Lung microvascular endothelial cell (primary cell): ENCODE results near the gene DYNAP. TPM values are rescaled to one million over a fixed set of nuclear protein-coding genes. Genes with fewer than 3 reads are reported as not detected.
A peak's percentile ranks its signal among the peaks of the same experiment; 100 is the strongest.

ENCODE experiments used
- DNase-seq, 2 donors: peaks; one replicate each; pipeline versions ENCODE4 v3.0.0 to v3.0.0-alpha.2; 2010; ENCODE audit warnings: low read depth in 2 of 2
- total RNA-seq: library from RNA; depleted of rRNA; stranded (reverse); fragments of >200 nt; gene quantifications from 2 replicates; pipeline ENCODE4 v1.2.1, GENCODE V29; 2014

The DYNAP gene
- total RNA-seq, 1 donor from 2014 or later = not detected

DNA sequence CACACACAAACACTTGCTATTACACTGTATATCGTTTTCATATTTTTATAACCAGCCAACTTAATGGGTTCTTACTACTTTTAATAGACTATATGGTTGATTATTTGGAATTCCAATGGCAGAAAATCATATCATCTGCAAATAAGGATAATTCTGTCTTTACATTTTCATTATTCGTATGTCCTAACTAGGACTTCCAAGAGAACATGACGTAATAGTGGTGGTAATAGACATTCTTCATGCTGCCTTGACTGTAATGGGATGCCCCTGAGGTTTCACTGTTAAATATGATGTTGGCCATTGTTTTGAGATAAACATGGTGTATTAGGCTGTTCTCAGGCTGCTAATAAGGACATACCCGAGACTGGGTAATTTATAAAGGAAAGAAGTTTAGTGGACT is 45.2 kb downstream of the DYNAP start:
- no peak for DNase-seq

DNA sequence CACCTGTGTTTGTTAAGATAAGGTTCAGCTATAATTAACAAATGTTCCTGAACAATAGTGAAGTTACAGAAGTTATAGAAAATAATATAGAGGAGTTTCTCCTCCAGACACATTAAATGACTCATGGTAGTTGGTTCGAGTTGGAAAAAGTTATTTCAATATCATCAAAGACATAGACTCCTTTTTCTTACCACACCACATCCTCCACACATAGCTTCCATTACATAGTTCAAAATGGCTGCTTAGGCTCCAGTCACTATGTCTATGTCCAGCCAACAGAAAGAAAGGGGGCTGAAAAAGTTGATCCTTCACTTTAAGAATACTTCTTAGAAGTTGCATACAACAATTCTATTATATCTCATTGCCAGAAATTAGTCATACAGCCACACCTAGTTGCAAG is 50.7 kb downstream of the DYNAP start:
- no peak for DNase-seq

DNA sequence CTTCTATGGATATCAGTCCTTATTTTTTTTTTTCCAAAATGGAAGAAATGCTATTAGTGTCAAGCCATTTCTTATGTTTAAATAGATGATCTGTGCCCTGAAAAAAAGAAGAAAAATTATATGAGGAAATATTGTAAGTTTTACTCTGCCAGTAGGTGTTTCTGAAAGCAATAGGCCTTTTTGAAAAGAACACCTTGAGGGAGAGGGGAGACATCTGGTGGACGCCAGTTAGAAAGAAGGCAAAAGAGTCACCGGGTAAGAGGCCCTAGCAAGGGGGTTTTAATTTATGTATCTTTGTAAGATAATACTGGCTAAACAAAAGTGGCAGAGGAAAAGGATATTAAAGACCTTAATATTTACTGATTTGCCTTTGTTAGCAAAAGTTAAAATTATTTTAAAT is 56.1 kb downstream of the DYNAP start:
- DNase-seq = peak; percentile 10 to 20

Other genes starting within 250 kb of the DYNAP start
- gene STARD6, start 233.4 kb upstream of the DYNAP start, total RNA-seq = 0.20 TPM in 1 of 2 replicates, not detected in the other
- gene C18orf54, start 233.3 kb upstream of the DYNAP start, total RNA-seq = 5.2 and 5.9 TPM in 2 replicates
- gene RAB27B, start 237.2 kb downstream of the DYNAP start, total RNA-seq = under 0.01 TPM in 1 of 2 replicates, not detected in the other